ENCODE measurements around the gene TFAP2E.

The TFAP2E gene

GRCh38 chr1:35611655-35612054 lies 38.5 kb downstream of the TFAP2E start:
- H3K4me1 ChIP-seq = no peaks in the 10 kb centered on the region
- TF ChIP-seq CTCF (IDR thresholded peaks at IDR 0.05) = no peak
- no peak overlapping the region for H3K9ac ChIP-seq
- no peak overlapping the region for H3K4me2 ChIP-seq (ENCODE audit: low read length)
- no peaks in the 10 kb centered on the region for H3K9me3 ChIP-seq (ENCODE audit: control insufficient read depth, low read length)
- no peaks in the 10 kb centered on the region for H3K27me3 ChIP-seq (ENCODE audit: control insufficient read depth, insufficient read depth, low read length)
- H3K36me3 ChIP-seq (ENCODE audit: control insufficient read depth, insufficient read depth, low read length) = no peaks in the 10 kb centered on the region
- no peak overlapping the region for H2AFZ ChIP-seq
- no peak overlapping the region for H3K27ac ChIP-seq
- no peak overlapping the region for H3K4me3 ChIP-seq (ENCODE audit: low read depth, low read length)
- no peaks in the 10 kb centered on the region for H3K79me2 ChIP-seq

- Histone ChIP-seq H3K9ac (no peak overlapping the region), H2AFZ (no peak overlapping the region), H3K4me2 (ENCODE audit: low read length) (no peak overlapping the region), H3K27ac (no peak overlapping the region), H3K79me2 (peaks cover 3% of the 10 kb centered on the region), H3K36me3 (ENCODE audit: control insufficient read depth, insufficient read depth, low read length) (no peaks in the 10 kb centered on the region), H3K9me3 (ENCODE audit: control insufficient read depth, low read length) (no peaks in the 10 kb centered on the region), H3K4me3 (ENCODE audit: low read depth, low read length) (no peak overlapping the region), H3K4me1 (no peaks in the 10 kb centered on the region), H3K27me3 (ENCODE audit: control insufficient read depth, insufficient read depth, low read length) (no peaks in the 10 kb centered on the region)
- TF ChIP-seq CTCF (IDR thresholded peaks at IDR 0.05) = no peak
Measured at GRCh38 chr1:35615440-35615839, 42.3 kb downstream of the TFAP2E start.

GRCh38 chr1:35619237-35620121 lies 46.4 kb downstream of the TFAP2E start:
- Histone ChIP-seq H3K9me3 (ENCODE audit: control insufficient read depth, low read length) (no peaks in the 10 kb centered on the region), H3K4me2 (ENCODE audit: low read length) (no peak overlapping the region), H3K36me3 (ENCODE audit: control insufficient read depth, insufficient read depth, low read length) (no peaks in the 10 kb centered on the region), H3K27me3 (ENCODE audit: control insufficient read depth, insufficient read depth, low read length) (no peaks in the 10 kb centered on the region), H3K4me1 (no peaks in the 10 kb centered on the region), H3K27ac (no peak overlapping the region), H3K79me2 (peaks cover 3% of the 10 kb centered on the region), H2AFZ (no peak overlapping the region), H3K4me3 (ENCODE audit: low read depth, low read length) (no peak overlapping the region), H3K9ac (no peak overlapping the region)
- no peak for TF ChIP-seq CTCF (IDR thresholded peaks at IDR 0.05)

- TF ChIP-seq CTCF (IDR thresholded peaks at IDR 0.05) = no peak
- Histone ChIP-seq H3K4me2 (ENCODE audit: low read length) (no peak overlapping the region), H3K4me1 (no peaks in the 10 kb centered on the region), H3K27me3 (ENCODE audit: control insufficient read depth, insufficient read depth, low read length) (no peaks in the 10 kb centered on the region), H3K79me2 (peaks cover 3% of the 10 kb centered on the region), H3K9ac (no peak overlapping the region), H3K4me3 (ENCODE audit: low read depth, low read length) (no peak overlapping the region), H3K36me3 (ENCODE audit: control insufficient read depth, insufficient read depth, low read length) (no peaks in the 10 kb centered on the region), H2AFZ (no peak overlapping the region), H3K27ac (no peak overlapping the region), H3K9me3 (ENCODE audit: control insufficient read depth, low read length) (no peaks in the 10 kb centered on the region)
Measured at GRCh38 chr1:35622510-35623178, 49.5 kb downstream of the TFAP2E start.
